Endothelial cell of umbilical vein (primary cell): ENCODE measurements around the gene SYNGR3. TPM values are rescaled to one million over a fixed set of nuclear protein-coding genes. Genes with fewer than 3 reads are reported as not detected.
A peak's percentile ranks its signal among the peaks of the same experiment; 100 is the strongest.

Source experiments
- BruUV-seq: library from RNA; stranded (reverse); fragments of 400-500 nt; replicated peaks from 2 replicates; lab custom pipeline; 2021; lab: Mats Ljungman, UMichigan
- CTCF ChIA-PET: fragments of 300-600, 350-600 bp; sonication (Branson Sonifier 250); formaldehyde crosslinking; loops from one replicate; lab custom pipeline; 2021; ENCODE audit warnings: antibody characterized with exemption, inconsistent platforms; lab: Charles Lee
- POLR2A ChIA-PET: fragments of 300-600, 350-600 bp; sonication (Branson Sonifier 250); formaldehyde crosslinking; loops from one replicate; lab custom pipeline; 2021; ENCODE audit warnings: antibody characterized with exemption, inconsistent platforms; lab: Charles Lee
- DNase-seq: peaks from one replicate; pipeline ENCODE4 v3.0.0-alpha.2; 2011; ENCODE audit warnings: low read depth, low spot score
- FAIRE-seq: peaks from 2 replicates; lab custom pipeline; 2011; peaks lifted over from hg19 to GRCh38; lab: Jason Lieb, UNC
- H2AFZ ChIP-seq: 2 replicates; pipeline ENCODE4 v1.6.0; 2012; ENCODE audit warnings: low read depth, low read length, control low read depth, inconsistent platforms
- H3K27ac ChIP-seq: 2 replicates; pipeline ENCODE4 v1.5.1; 2011; ENCODE audit warnings: low read depth, mild to moderate bottlenecking, control low read depth, low read length, moderate library complexity; ENCODE audit not compliant: insufficient read depth
- H3K27me3 ChIP-seq, 2 experiments: 2 replicates each; pipeline versions ENCODE4 v1.6.0 to v1.6.1; 2011; ENCODE audit warnings: low read length in 2 of 2, mixed read lengths in 1 of 2; ENCODE audit not compliant: control insufficient read depth in 2 of 2, insufficient read depth in 2 of 2
- H3K36me3 ChIP-seq, 2 experiments: 2 replicates in 1 of 2; 3 replicates in 1 of 2; pipeline ENCODE4 v1.5.1; 2011; ENCODE audit warnings: low read length in 2 of 2, mild to moderate bottlenecking in 1 of 2, moderate library complexity in 1 of 2; ENCODE audit not compliant: control insufficient read depth in 2 of 2, insufficient read depth in 2 of 2; ENCODE audit errors: extremely low read depth in 1 of 2
- H3K4me1 ChIP-seq: 3 replicates; pipeline ENCODE4 v1.5.1; 2011; ENCODE audit warnings: mild to moderate bottlenecking, low read length; ENCODE audit not compliant: control insufficient read depth, insufficient read depth; ENCODE audit errors: extremely low read depth
- H3K4me2 ChIP-seq: 2 replicates; pipeline ENCODE4 v1.6.1; 2011; ENCODE audit warnings: low read length, control low read depth, mixed read lengths; ENCODE audit not compliant: insufficient read depth
- H3K4me3 ChIP-seq, 3 experiments: fragments of 200-600 bp in 1 of 3; sonication (generic), shearing (Covaris generic) in 1 of 3; replicated peaks in 1 of 3; 2 replicates each; pipeline ENCODE4 v1.5.1; 2011 to 2016; ENCODE audit warnings: control low read depth in 3 of 3, low read length in 3 of 3, mild to moderate bottlenecking in 2 of 3, inconsistent platforms in 1 of 3, low read depth in 1 of 3, moderate library complexity in 1 of 3; ENCODE audit not compliant: insufficient read depth in 1 of 3
- H3K79me2 ChIP-seq: 2 replicates; pipeline ENCODE4 v1.6.0; 2012; ENCODE audit warnings: low read length, inconsistent platforms; ENCODE audit not compliant: control insufficient read depth, insufficient read depth
- H3K9ac ChIP-seq: replicated peaks from 2 replicates; pipeline ENCODE3; 2011; ENCODE audit warnings: low read length, control low read depth; ENCODE audit not compliant: insufficient read depth; ENCODE audit errors: extremely low read depth
- H3K9me1 ChIP-seq: replicated peaks from 3 replicates; pipeline ENCODE4 v1.6.0; 2011; ENCODE audit warnings: mild to moderate bottlenecking, low read length; ENCODE audit not compliant: control insufficient read depth, insufficient read depth; ENCODE audit errors: extremely low read depth
- H3K9me3 ChIP-seq: replicated peaks from 2 replicates; pipeline ENCODE4 v1.5.1; 2012; ENCODE audit warnings: low read length, inconsistent platforms; ENCODE audit not compliant: control insufficient read depth, insufficient read depth
- H4K20me1 ChIP-seq: replicated peaks from 2 replicates; pipeline ENCODE3; 2011; ENCODE audit warnings: mild to moderate bottlenecking, low read length; ENCODE audit not compliant: control insufficient read depth, insufficient read depth; ENCODE audit errors: extremely low read depth
- CTCF ChIP-seq, 2 donors: IDR thresholded peaks; 1 replicate in 1 of 2; 2 replicates in 1 of 2; pipeline ENCODE4 v1.5.1; 2011; ENCODE audit warnings: low read length in 2 of 2, mild to moderate bottlenecking in 2 of 2, moderate library complexity in 2 of 2, control low read depth in 1 of 2, inconsistent platforms in 1 of 2, low read depth in 1 of 2; ENCODE audit not compliant: insufficient read depth in 1 of 2; ENCODE audit errors: extremely low read depth in 1 of 2
- EZH2 ChIP-seq: IDR thresholded peaks from 2 replicates; pipeline ENCODE4 v1.6.1; 2012; ENCODE audit warnings: borderline replicate concordance, low read depth, mild to moderate bottlenecking, moderate library complexity, low read length, inconsistent platforms; ENCODE audit not compliant: severe bottlenecking
- FOS ChIP-seq: IDR thresholded peaks from 2 replicates; pipeline ENCODE4 v1.6.1; 2011; ENCODE audit warnings: mild to moderate bottlenecking, low read length, moderate library complexity, borderline replicate concordance; ENCODE audit not compliant: insufficient read depth
- JUN ChIP-seq: IDR thresholded peaks from 2 replicates; pipeline ENCODE4 v1.6.1; 2011; ENCODE audit warnings: borderline replicate concordance, low read depth; ENCODE audit not compliant: insufficient read length, insufficient read depth
- MYC ChIP-seq: IDR thresholded peaks from one replicate; pipeline ENCODE4 v1.6.1; 2011; ENCODE audit warnings: mild to moderate bottlenecking, low read depth, low read length
- POLR2A ChIP-seq: IDR thresholded peaks from 2 replicates; pipeline ENCODE4 v1.6.1; 2012; ENCODE audit warnings: low read depth, mild to moderate bottlenecking, control low read depth, low read length
- POLR2AphosphoS5 ChIP-seq: IDR thresholded peaks from 2 replicates; pipeline ENCODE4 v1.6.1; 2012; ENCODE audit warnings: low read depth, mild to moderate bottlenecking, control low read depth, low read length, moderate library complexity; ENCODE audit not compliant: insufficient read depth
- dilution Hi-C: fragments of 300-500 bp; cut with MboI; formaldehyde crosslinking; loops from one replicate; pipeline ENCODE4 v1.15.0; 2019; ENCODE audit warnings: low sequenced_read_pairs; ENCODE audit not compliant: extremely low pct_ligation_motif_present
- intact Hi-C: fragments of 100-400 bp; cut with micrococcal nuclease; formaldehyde crosslinking; loops from one replicate; pipeline ENCODE4 v1.10.0; 2022
- polyA plus RNA-seq, 4 experiments: library from polyadenylated mRNA; depleted of rRNA in 3 of 4; stranded (reverse) in 3 of 4; unstranded in 1 of 4; fragments of >200 nt; gene quantifications; 2 replicates each; pipeline versions ENCODE4 v1.2.1 to v1.2.3, GENCODE V29; 2011 to 2012; ENCODE audit warnings: missing spikeins in 1 of 4
- total RNA-seq: library from RNA; stranded (reverse); gene quantifications from 2 replicates; pipeline ENCODE4 v1.2.3, GENCODE V29; 2021

Gene SYNGR3
- total and polyA plus RNA-seq, 2 donors (not counting 3 experiments of a cell fraction or from before 2014, with no cell fraction given), result 0.95 to 1.4 TPM

GRCh38 chr16:2007081-2007836, 17.5 kb downstream of the SYNGR3 start:
- Histone ChIP-seq H3K9me3 (no peaks in the 10 kb centered on the region), H3K9ac (peak overlapping the region; percentile 43), H3K27me3 (no peaks in the 10 kb centered on the region), H2AFZ (no peak overlapping the region), H3K4me3 (peak overlapping the region in 2 of 3 experiments; percentile 0 to 71), H3K4me1 (peaks cover 48% of the 10 kb centered on the region), H3K79me2 (peaks cover 69% of the 10 kb centered on the region), H3K27ac (peak overlapping the region; percentile 82), H3K4me2 (peak overlapping the region; percentile 92), H3K9me1 (no peaks in the 10 kb centered on the region), H3K36me3 (peaks cover 0 to 11% of the 10 kb centered on the region in 2 experiments), H4K20me1 (no peaks in the 10 kb centered on the region)
- TF ChIP-seq POLR2A (peak; percentile 24), JUN (no peak)
- CTCF ChIA-PET, result interaction anchor here (0.8 to 2.7 kb wide), 8 partner anchors 9 to 148 kb away, joined by 3 to 28 read pairs (median 4); partner anchors contain the start of gene TRAF7
- dilution Hi-C loops, result no loop called here
- FAIRE-seq (no peak), DNase-seq (no peak)
- intact Hi-C loops, result no loop called here
- POLR2A ChIA-PET, result interaction anchor here (0.6 to 1.0 kb wide), 2 partner anchors 139 to 148 kb away, joined by 3 read pairs; partner anchors contain the start of gene TRAF7
- no TSS peak for BruUV-seq

- peak; percentile 73 for FAIRE-seq
- H3K9me1 ChIP-seq, result no peaks in the 10 kb centered on the region
- TSS peak; percentile 53 for BruUV-seq
- H3K27me3 ChIP-seq, result no peaks in the 10 kb centered on the region
- peak overlapping the region; percentile 82 for H3K27ac ChIP-seq
- intact Hi-C loops, result loop anchor here (1.0 to 2.0 kb wide), 2 partner anchors 43 to 147 kb away; partner anchors contain the start of genes RPS2 and TRAF7
- H3K4me3 ChIP-seq, result peak overlapping the region; percentile 71 to 76 (median 72)
- H3K36me3 ChIP-seq, result peaks cover 0 to 3% of the 10 kb centered on the region in 2 experiments
- ChIA-PET POLR2A (interaction anchor here (0.6 to 1.0 kb wide), 2 partner anchors 139 to 147 kb away, joined by 3 read pairs; partner anchors contain the start of gene TRAF7), CTCF (interaction anchor here (0.8 to 2.7 kb wide), 8 partner anchors 8 to 147 kb away, joined by 3 to 28 read pairs (median 4); partner anchors contain the start of gene TRAF7)
- no peaks in the 10 kb centered on the region for H3K9me3 ChIP-seq
- TF ChIP-seq POLR2AphosphoS5 (peak; percentile 36), POLR2A (peak; percentile 59), EZH2 (no peak), CTCF (IDR thresholded peaks at IDR 0.05; ENCODE audit: extremely low read depth in 1 of 2, insufficient read depth in 1 of 2, low read depth in 1 of 2, low read length in 2 of 2) (no peak), FOS (no peak), MYC (no peak), JUN (no peak)
- dilution Hi-C loops, result no loop called here
- peaks cover 66% of the 10 kb centered on the region for H3K79me2 ChIP-seq
- H3K9ac ChIP-seq, result peak overlapping the region; percentile 89
- peak; percentile 46 for DNase-seq
- H3K4me2 ChIP-seq, result peak overlapping the region; percentile 92
- H3K4me1 ChIP-seq, result peaks cover 48% of the 10 kb centered on the region
- no peaks in the 10 kb centered on the region for H4K20me1 ChIP-seq
- no peak overlapping the region for H2AFZ ChIP-seq
Measured at GRCh38 chr16:2008009-2008526, 18.3 kb downstream of the SYNGR3 start.
